Kidney (tissue), 14 donors: ENCODE measurements around the gene PSMA4. TPM values are rescaled to one million over a fixed set of nuclear protein-coding genes. Genes with fewer than 3 reads are reported as not detected.

Experiments
- DNase-seq, 5 donors: peaks; one replicate each; pipeline ENCODE4 v3.0.0-alpha.2; 2013 to 2020
- FAIRE-seq: peaks from 2 replicates; lab custom pipeline; 2012; peaks lifted over from hg19 to GRCh38; lab: Jason Lieb, UNC
- H3K27ac ChIP-seq, 2 donors: one replicate each; pipeline ENCODE4 v1.7.0; 2013; ENCODE audit warnings: low read depth in 2 of 2, low read length in 2 of 2, inconsistent platforms in 1 of 2
- H3K27me3 ChIP-seq: one replicate; pipeline ENCODE4 v1.7.1; 2013; ENCODE audit warnings: low read length, inconsistent platforms; ENCODE audit not compliant: control insufficient read depth, insufficient read depth
- H3K36me3 ChIP-seq, 3 donors: one replicate each; pipeline versions ENCODE4 v1.7.0 to v1.7.1; 2013; ENCODE audit warnings: low read length in 3 of 3, control low read depth in 1 of 3, inconsistent platforms in 1 of 3; ENCODE audit not compliant: insufficient read depth in 3 of 3, control insufficient read depth in 2 of 3
- H3K4me1 ChIP-seq, 3 donors: one replicate each; pipeline versions ENCODE4 v1.7.0 to v1.7.1; 2013; ENCODE audit warnings: low read length in 3 of 3, inconsistent platforms in 1 of 3, low read depth in 1 of 3; ENCODE audit not compliant: control insufficient read depth in 2 of 3, insufficient read depth in 2 of 3
- H3K4me3 ChIP-seq, 3 donors: one replicate each; pipeline versions ENCODE4 v1.7.0 to v1.8.1; 2013; ENCODE audit warnings: low read length in 3 of 3, control low read depth in 1 of 3, inconsistent platforms in 1 of 3
- H3K9ac ChIP-seq, 3 donors: one replicate each; pipeline versions ENCODE4 v1.7.0 to v1.7.1; 2013; ENCODE audit warnings: low read length in 3 of 3, control low read depth in 1 of 3, inconsistent platforms in 1 of 3
- H3K9me3 ChIP-seq, 3 donors: one replicate each; pipeline versions ENCODE4 v1.7.0 to v1.7.1; 2013; ENCODE audit warnings: low read length in 3 of 3, control low read depth in 1 of 3, inconsistent platforms in 1 of 3; ENCODE audit not compliant: control insufficient read depth in 2 of 3, insufficient read depth in 1 of 3
- intact Hi-C: fragments of 100-400 bp; cut with DNase I; formaldehyde crosslinking; loops from one replicate; pipeline ENCODE4 v1.11.1; 2022
- polyA plus RNA-seq: library from polyadenylated mRNA; stranded (reverse); fragments of 350-450 nt; fragmentation: Illumina TruSeq; extraction: RNeasy Lipid Tissue Mini Kit (QIAGEN cat#74804); gene quantifications from one replicate; pipeline ENCODE4 v1.2.3, GENCODE V29; 2014; ENCODE audit warnings: low read depth, low replicate concordance; ENCODE audit not compliant: insufficient read depth
- total RNA-seq: library from RNA; stranded (reverse); fragmentation: NEBNext Ultra II Directional; extraction: Animal tissue kit (Norgen Biotek cat#: 25700); gene quantifications from one replicate; pipeline ENCODE4 v1.2.1, GENCODE V29; 2021
- TF ChIP-seq, protein P1 (sequence below): IDR thresholded peaks from 3 replicates; pipeline ENCODE4 v1.5.1; 2012; ENCODE audit warnings: mild to moderate bottlenecking, moderate library complexity, borderline replicate concordance; ENCODE audit not compliant: insufficient read depth; ENCODE audit errors: extremely low read depth
- donor health status: control.
- donor health status: control.
- donor health status: control.
- donor health status: control.
- donor health status: control.
- donor health status: DM: yes; HTN: yes; CAD: no.
- donor health status: Normal renal cell carcinoma (clear cell type).

Gene PSMA4
- total and polyA plus RNA-seq, 2 donors from 2014 or later = 118 to 200 TPM

GRCh38 chr15:78542647-78543046 lies 2.4 kb downstream of the PSMA4 start:
- H3K4me1 ChIP-seq = peaks cover 0 to 2% (median 0%) of the 10 kb centered on the region in 3 donors
- no peak overlapping the region for H3K9ac ChIP-seq
- no peak overlapping the region for H3K27ac ChIP-seq
- no peaks in the 10 kb centered on the region for H3K27me3 ChIP-seq
- FAIRE-seq = no peak
- H3K36me3 ChIP-seq = peaks cover 13 to 43% (median 17%) of the 10 kb centered on the region in 3 donors
- no peaks in the 10 kb centered on the region for H3K9me3 ChIP-seq
- TF ChIP-seq, protein P1, sequence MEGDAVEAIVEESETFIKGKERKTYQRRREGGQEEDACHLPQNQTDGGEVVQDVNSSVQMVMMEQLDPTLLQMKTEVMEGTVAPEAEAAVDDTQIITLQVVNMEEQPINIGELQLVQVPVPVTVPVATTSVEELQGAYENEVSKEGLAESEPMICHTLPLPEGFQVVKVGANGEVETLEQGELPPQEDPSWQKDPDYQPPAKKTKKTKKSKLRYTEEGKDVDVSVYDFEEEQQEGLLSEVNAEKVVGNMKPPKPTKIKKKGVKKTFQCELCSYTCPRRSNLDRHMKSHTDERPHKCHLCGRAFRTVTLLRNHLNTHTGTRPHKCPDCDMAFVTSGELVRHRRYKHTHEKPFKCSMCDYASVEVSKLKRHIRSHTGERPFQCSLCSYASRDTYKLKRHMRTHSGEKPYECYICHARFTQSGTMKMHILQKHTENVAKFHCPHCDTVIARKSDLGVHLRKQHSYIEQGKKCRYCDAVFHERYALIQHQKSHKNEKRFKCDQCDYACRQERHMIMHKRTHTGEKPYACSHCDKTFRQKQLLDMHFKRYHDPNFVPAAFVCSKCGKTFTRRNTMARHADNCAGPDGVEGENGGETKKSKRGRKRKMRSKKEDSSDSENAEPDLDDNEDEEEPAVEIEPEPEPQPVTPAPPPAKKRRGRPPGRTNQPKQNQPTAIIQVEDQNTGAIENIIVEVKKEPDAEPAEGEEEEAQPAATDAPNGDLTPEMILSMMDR = no peak
- intact Hi-C loops = no loop called here
- no peak overlapping the region for H3K4me3 ChIP-seq
- DNase-seq = no peak

DNA sequence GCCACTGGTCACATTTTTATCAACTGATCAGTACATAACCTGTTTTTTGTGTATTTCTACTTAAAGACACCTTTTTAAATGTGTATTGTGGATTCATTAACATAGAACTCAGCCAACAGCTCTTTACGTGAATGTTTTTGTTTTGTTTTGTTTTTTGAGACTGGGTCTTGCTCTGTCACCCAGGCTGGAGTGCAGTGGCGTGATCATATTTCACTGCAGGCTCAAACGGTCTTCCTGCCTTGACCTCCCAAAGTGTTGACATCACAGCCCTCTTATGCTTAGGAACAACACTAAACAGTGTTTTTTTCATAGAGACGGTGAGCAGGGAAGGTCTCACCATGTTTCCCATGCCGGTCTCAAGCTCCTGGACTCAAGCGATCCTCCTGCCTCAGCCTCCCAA lies 9.9 kb downstream of the PSMA4 start:
- no peak overlapping the region for H3K9ac ChIP-seq
- no peak overlapping the region for H3K4me3 ChIP-seq
- no peaks in the 10 kb centered on the region for H3K9me3 ChIP-seq
- TF ChIP-seq, protein P1 = no peak
- DNase-seq = peak in 1 of 5 donors; percentile 6
- H3K4me1 ChIP-seq = no peaks in the 10 kb centered on the region
- peaks cover 10 to 43% (median 21%) of the 10 kb centered on the region in 3 donors for H3K36me3 ChIP-seq
- intact Hi-C loops = no loop called here
- H3K27ac ChIP-seq = no peak overlapping the region
- no peaks in the 10 kb centered on the region for H3K27me3 ChIP-seq
- FAIRE-seq = no peak

DNA sequence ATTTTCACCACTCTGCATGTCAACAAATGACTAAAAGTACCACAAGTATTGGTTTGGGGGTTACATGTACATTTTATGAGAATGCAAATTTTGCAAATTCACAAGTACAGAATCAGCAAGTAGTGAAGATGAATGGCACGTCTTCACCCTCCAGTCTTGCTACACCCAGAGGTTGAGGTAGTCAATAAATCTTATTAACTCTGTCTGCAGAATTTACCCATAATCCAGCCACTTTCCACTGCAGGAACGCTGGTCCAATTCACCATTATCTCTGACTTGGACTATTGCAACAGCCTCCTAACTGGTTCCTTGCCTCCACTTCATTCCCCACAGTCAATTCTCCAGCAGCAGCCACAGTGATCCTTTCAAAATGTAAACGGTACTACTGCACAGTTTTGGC lies 10.6 kb downstream of the PSMA4 start:
- DNase-seq (no peak), FAIRE-seq (no peak)
- intact Hi-C loops = no loop called here
- TF ChIP-seq, protein P1 = no peak
- Histone ChIP-seq H3K4me3 (no peak overlapping the region), H3K9me3 (no peaks in the 10 kb centered on the region), H3K9ac (no peak overlapping the region), H3K4me1 (no peaks in the 10 kb centered on the region), H3K36me3 (peaks cover 7 to 37% (median 15%) of the 10 kb centered on the region in 3 donors), H3K27ac (no peak overlapping the region), H3K27me3 (no peaks in the 10 kb centered on the region)

GRCh38 chr15:78551902-78552301 lies 11.7 kb downstream of the PSMA4 start:
- Histone ChIP-seq H3K27ac (no peak overlapping the region), H3K36me3 (peaks cover 6 to 26% (median 12%) of the 10 kb centered on the region in 3 donors), H3K9me3 (no peaks in the 10 kb centered on the region), H3K27me3 (no peaks in the 10 kb centered on the region), H3K4me3 (no peak overlapping the region), H3K4me1 (no peaks in the 10 kb centered on the region), H3K9ac (no peak overlapping the region)
- TF ChIP-seq, protein P1 = no peak
- FAIRE-seq (no peak), DNase-seq (no peak)
- intact Hi-C loops = no loop called here
